NCI-H345 treated with DMSO at 0.1 percent for 48 hours (cell line): ENCODE data around the gene RBPJL.

Experiments used
- DNase-seq: peaks from one replicate; lab custom pipeline; 2025; ENCODE audit not compliant: unreplicated experiment; lab: John Stamatoyannopoulos, UW

RBPJL gene

DNA sequence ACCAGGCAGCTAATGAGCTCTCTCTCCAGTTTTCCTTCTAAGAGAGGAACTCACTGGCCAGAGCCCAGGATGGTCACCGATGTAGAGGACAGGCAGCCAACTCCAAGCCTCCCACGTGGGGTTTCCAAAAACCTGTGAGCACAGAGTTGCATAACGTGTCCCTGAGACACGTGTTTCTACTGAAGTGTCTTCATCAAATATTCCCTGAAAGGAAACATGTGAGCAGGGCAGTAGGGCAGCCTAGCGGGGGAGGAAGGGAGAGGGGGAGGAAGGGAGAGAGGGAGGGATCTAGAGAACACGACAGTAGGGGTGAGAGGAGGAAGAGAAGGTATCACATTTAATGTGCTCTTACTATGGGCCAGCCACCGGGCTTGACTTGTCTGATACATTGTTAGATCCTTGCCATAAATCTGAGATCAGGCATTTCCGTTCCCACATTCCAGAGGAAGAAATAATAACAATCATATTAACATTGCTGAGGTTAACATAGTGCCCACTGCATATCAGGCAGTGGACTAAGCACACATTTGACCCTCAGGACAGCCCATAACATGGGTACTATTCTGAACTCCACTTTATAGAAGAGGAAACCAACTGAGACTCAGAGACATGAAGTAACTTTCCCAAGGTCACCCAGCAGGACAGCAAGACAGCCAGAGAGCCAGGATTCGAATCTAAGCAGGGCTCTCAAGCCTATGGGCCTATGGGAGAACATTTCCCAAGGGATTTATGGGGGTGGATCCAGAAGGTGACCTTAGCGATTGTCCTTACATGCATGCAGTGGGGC lies 51.8 kb downstream of the RBPJL start:
- no peak for DNase-seq

DNA sequence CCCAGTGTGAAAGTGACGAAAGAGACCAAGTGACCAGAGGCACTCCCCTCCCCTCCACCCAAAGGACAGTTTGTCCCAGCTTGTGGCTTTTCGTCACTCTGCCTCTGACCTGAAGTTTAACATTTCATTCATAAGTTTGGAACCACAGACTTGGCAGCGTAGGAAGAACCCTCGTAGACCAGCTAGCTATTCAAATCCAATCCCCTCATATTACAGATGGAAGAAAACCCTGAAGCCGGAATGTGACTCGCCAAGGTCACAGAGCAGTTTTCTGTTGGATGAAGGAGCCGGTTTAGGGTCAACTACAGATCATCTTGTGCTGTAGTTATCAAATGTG lies 52.4 kb downstream of the RBPJL start:
- no peak for DNase-seq

- DNase-seq: no peak
Observed at GRCh38 chr20:45359406-45360148, 52.9 kb downstream of the RBPJL start.

DNA sequence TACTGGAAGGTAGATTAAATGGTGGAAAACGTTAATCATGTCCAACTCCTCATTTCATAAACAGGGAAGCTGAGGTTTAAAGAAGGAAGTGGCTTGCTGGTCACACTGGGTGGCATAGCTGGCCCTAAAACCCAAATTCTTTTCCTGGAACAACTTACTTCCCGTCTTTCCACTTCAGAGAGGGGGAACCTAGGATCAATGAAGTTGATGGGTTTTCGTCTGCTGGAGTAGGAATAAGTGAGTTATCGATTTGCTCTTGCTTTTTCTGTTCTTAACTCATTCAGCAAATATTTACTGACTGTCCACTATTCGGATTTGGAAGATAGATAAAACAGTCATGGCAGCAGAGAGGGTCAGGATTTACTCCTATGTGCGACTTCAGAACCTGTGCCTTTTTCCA lies 55.2 kb downstream of the RBPJL start:
- no peak for DNase-seq

DNA sequence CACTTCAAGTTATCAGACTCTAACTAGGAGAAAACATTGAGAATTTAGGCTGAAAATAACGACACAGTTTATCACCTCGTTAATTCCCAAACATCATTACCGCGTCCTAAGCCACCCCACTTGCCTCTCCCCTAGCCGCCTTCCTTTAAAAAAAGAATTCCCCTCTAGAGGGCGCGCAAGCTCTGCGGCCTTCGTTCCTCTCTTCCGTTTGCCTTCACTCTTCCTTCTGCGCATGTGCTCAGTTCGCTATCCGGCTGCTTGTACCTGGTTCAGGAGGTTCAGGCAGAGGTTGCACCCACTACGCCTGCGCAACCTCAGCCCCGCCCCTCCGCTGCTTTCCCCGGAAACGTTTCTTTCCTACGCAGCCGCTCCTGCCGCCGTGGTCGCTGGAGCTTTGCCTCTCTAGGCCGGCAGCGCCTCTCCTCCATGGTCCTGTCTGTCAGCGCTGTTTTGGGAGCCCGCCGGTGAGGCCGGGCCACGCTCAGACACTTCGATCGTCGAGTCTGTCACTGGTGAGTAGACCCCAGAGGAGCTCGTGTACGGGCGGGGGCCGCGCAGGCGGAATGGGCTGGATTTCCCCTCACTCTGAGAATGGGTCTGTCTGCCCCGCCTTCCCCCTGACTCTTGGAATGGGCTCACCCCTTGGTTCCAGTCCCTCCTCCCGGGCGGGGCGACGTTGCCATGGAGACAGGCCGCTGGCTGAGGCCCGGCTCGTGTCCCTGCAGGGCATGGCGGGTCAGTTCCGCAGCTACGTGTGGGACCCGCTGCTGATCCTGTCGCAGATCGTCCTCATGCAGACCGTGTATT lies 56.4 kb downstream of the RBPJL start, which contains the start of gene SYS1:
SYS1 (plus strand) TSS at position 353 of the 807 bp plus-strand sequence; CDS start at position 729, 376 bp downstream.
- peak; percentile 99 for DNase-seq

DNA sequence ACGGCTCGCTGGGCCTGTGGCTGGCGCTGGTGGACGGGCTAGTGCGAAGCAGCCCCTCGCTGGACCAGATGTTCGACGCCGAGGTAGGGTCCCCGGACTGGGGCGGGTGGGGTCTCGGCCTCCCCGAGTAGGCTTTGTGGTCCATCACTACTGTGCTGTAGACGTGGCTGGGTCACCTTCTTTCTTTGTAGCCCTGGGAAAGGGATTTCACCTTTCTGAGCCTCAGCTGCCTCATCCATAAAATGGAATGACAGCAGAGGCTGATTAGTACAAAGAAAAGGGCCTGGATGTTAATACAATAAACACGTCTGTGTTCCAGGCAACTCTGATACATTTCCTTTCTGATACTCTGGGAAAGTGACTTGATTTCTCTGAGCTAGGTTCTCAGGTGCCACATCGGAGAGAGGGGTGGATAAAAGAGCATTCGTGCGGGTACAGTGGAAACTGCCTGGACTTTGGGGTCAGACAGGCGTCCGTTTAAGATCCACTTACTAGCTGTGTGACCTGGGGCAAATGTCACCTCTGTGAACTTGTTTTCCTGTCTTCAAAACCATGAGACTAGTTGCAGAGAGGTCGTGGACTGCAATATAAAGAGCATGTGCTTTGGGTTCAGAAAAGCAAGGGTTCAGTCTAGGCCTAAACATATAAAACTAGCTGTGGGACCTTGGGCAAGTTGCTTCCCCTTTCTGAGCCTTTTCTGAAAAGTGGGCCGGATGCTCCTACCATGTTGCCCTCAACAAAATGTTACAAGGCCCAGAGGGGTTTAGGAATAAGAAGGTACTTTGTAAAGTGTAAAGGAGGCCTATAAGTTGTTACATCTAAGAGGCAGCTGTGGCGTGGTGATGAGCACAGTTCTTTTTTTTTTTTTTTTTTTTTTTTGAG lies 57.2 kb downstream of the RBPJL start:
- DNase-seq: no peak

- DNase-seq: no peak
Observed at GRCh38 chr20:45365444-45365970, 58.9 kb downstream of the RBPJL start.

- no peak for DNase-seq
Observed at GRCh38 chr20:45366192-45366591, 59.6 kb downstream of the RBPJL start.

DNA sequence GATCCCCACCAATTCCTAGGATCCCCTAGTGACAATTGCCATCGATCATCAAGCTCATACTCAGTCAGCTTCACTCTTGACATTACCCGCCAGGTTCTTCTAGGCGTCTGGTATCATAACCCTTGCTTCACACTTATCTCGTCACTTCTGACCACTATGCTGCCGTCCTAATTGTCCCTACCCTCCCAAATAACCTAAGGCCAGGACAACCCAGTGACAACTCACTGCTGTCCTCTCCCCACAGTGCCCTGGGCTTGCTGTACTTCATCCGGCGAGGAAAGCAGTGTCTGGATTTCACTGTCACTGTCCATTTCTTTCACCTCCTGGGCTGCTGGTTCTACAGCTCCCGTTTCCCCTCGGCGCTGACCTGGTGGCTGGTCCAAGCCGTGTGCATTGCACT lies 60.0 kb downstream of the RBPJL start:
- DNase-seq: no peak

GRCh38 chr20:45367126-45367525 lies 60.5 kb downstream of the RBPJL start:
- DNase-seq: no peak
